Activated CD4-positive, alpha-beta memory T cell treated with anti-CD3 and anti-CD28 coated beads, Interleukin-2, amount 10 ng/mL, durations not matched to agents 7 days and 5 days (primary cell): ENCODE results near the gene SMYD2. TPM values are rescaled to one million over a fixed set of nuclear protein-coding genes. Genes with fewer than 3 reads are reported as not detected.
"Not testable (repeated sequence)": the region's sequence is repeated elsewhere in the genome, so short reads cannot be mapped to it uniquely, and the experiment has no call there.

Experiments
- CTCF ChIA-PET: fragments of 350-600 bp; sonication (Branson Sonifier 250); formaldehyde crosslinking; loops from one replicate; lab custom pipeline; 2021; ENCODE audit warnings: antibody characterized with exemption, inconsistent platforms; lab: Charles Lee
- POLR2A ChIA-PET: fragments of 350-600 bp; sonication (Branson Sonifier 250); formaldehyde crosslinking; loops from one replicate; lab custom pipeline; 2021; ENCODE audit warnings: antibody characterized with exemption; lab: Charles Lee
- DNase-seq: peaks from one replicate; pipeline ENCODE4 v3.0.0-alpha.2; 2020
- H3K27ac Mint-ChIP-seq: one replicate; pipeline ENCODE4 v1.8.0; 2021; ENCODE audit warnings: mild to moderate bottlenecking, mixed read lengths
- H3K27me3 Mint-ChIP-seq: one replicate; pipeline ENCODE4 v1.8.0; 2021; ENCODE audit warnings: mixed read lengths
- H3K36me3 Mint-ChIP-seq: one replicate; pipeline ENCODE4 v1.8.0; 2021; ENCODE audit warnings: low read depth, mixed read lengths
- H3K4me1 Mint-ChIP-seq: one replicate; pipeline ENCODE4 v1.8.0; 2021; ENCODE audit warnings: mixed read lengths
- H3K4me3 Mint-ChIP-seq: one replicate; pipeline ENCODE4 v1.8.0; 2021; ENCODE audit warnings: mild to moderate bottlenecking, mixed read lengths
- H3K9me3 Mint-ChIP-seq: one replicate; pipeline ENCODE4 v1.8.0; 2021; ENCODE audit warnings: mixed read lengths
- total RNA-seq, 2 experiments: library from RNA; stranded (reverse); gene quantifications; one replicate each; pipeline ENCODE4 v1.2.3, GENCODE V29; 2021

SMYD2 gene
- total RNA-seq, 2 experiments from 2014 or later = 33.8 to 34.9 TPM

- Mint-ChIP-seq H3K27me3 (peaks cover 72% of the 10 kb centered on the region), H3K27ac (no peak overlapping the region), H3K9me3 (no peaks in the 10 kb centered on the region), H3K36me3 (no peaks in the 10 kb centered on the region), H3K4me1 (peaks cover 33% of the 10 kb centered on the region), H3K4me3 (no peak overlapping the region)
- POLR2A ChIA-PET = no interaction called here
- DNase-seq = no peak
- CTCF ChIA-PET = interaction anchor here (2.6 to 9.6 kb wide), 4 partner anchors 7 to 71 kb away, joined by 20 to 390 read pairs (median 29); no protein-coding TSS in a partner anchor
Measured at GRCh38 chr1:214259353-214259977, 21.5 kb upstream of the SMYD2 start.

- peaks cover 69% of the 10 kb centered on the region for H3K27me3 Mint-ChIP-seq
- POLR2A ChIA-PET = interaction anchor here (1.0 to 2.1 kb wide), 4 partner anchors 16 to 70 kb away, joined by 3 to 18 read pairs (median 7); partner anchors contain the start of gene SMYD2
- CTCF ChIA-PET = interaction anchor here (0.6 to 9.6 kb wide), 35 partner anchors 9 to 344 kb away, joined by 3 to 390 read pairs (median 5); partner anchors contain the start of gene SMYD2
- no peak overlapping the region for H3K4me3 Mint-ChIP-seq
- no peaks in the 10 kb centered on the region for H3K9me3 Mint-ChIP-seq
- H3K27ac Mint-ChIP-seq = no peak overlapping the region
- H3K36me3 Mint-ChIP-seq = no peaks in the 10 kb centered on the region
- peaks cover 33% of the 10 kb centered on the region for H3K4me1 Mint-ChIP-seq
- DNase-seq = no peak
Measured at GRCh38 chr1:214260561-214261205, 20.3 kb upstream of the SMYD2 start.

- Mint-ChIP-seq H3K27ac (no peak overlapping the region), H3K9me3 (no peaks in the 10 kb centered on the region), H3K36me3 (no peaks in the 10 kb centered on the region), H3K4me3 (no peak overlapping the region), H3K27me3 (peaks cover 67% of the 10 kb centered on the region), H3K4me1 (peaks cover 33% of the 10 kb centered on the region)
- POLR2A ChIA-PET = interaction anchor here (0.6 to 2.1 kb wide), 6 partner anchors 17 to 196 kb away, joined by 3 to 18 read pairs (median 4); partner anchors contain the start of gene SMYD2
- DNase-seq = peak; percentile 85
- CTCF ChIA-PET = interaction anchor here (0.6 to 9.6 kb wide), 41 partner anchors 9 to 343 kb away, joined by 3 to 390 read pairs (median 5); partner anchors contain the start of gene SMYD2
Measured at GRCh38 chr1:214261206-214262123, 19.5 kb upstream of the SMYD2 start.

- Mint-ChIP-seq H3K27ac (no peak overlapping the region), H3K27me3 (peaks cover 52% of the 10 kb centered on the region), H3K4me1 (peaks cover 25% of the 10 kb centered on the region), H3K9me3 (no peaks in the 10 kb centered on the region), H3K4me3 (no peak overlapping the region), H3K36me3 (no peaks in the 10 kb centered on the region)
- DNase-seq = no peak
- ChIA-PET CTCF (interaction anchor here (9.6 kb wide), 1 partner anchor 66 kb away, joined by 390 read pairs; no protein-coding TSS in a partner anchor), POLR2A (no interaction called here)
Measured at GRCh38 chr1:214264196-214264595, 16.8 kb upstream of the SMYD2 start.

DNA sequence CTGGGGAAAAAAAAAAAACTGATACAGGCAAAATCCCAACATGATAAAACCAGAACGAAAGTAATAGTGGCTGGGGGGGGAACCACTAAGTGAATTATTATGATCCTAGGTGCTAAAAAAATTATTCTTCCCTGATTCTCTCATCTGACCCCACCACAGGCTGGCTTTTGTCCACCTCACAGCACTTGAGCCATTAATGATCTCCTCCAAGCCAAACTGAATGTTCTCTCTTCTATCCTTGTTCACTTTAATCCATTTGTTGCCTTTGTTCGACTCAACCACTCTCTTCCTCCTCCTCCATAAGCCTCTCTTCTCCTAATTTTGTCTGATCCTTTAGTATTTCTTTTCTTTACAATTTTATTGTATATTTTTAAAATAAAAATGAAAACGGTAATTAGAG, 16.0 kb upstream of the SMYD2 start:
- Mint-ChIP-seq H3K4me3 (no peak overlapping the region), H3K36me3 (no peaks in the 10 kb centered on the region), H3K27me3 (peaks cover 53% of the 10 kb centered on the region), H3K9me3 (no peaks in the 10 kb centered on the region), H3K27ac (no peak overlapping the region), H3K4me1 (peaks cover 17% of the 10 kb centered on the region)
- DNase-seq = no peak
- POLR2A ChIA-PET = no interaction called here
- CTCF ChIA-PET = interaction anchor here (9.6 kb wide), 1 partner anchor 65 kb away, joined by 390 read pairs; no protein-coding TSS in a partner anchor

GRCh38 chr1:214270097-214270650, 10.8 kb upstream of the SMYD2 start:
- no peaks in the 10 kb centered on the region for H3K36me3 Mint-ChIP-seq
- peaks cover 3% of the 10 kb centered on the region for H3K4me1 Mint-ChIP-seq
- ChIA-PET CTCF (interaction anchor here (1.6 to 5.3 kb wide), 3 partner anchors 9 to 60 kb away, joined by 5 to 57 read pairs (median 42); partner anchors contain the start of gene SMYD2), POLR2A (no interaction called here)
- H3K4me3 Mint-ChIP-seq = no peak overlapping the region
- H3K9me3 Mint-ChIP-seq = no peaks in the 10 kb centered on the region
- no peak for DNase-seq
- H3K27ac Mint-ChIP-seq = no peak overlapping the region
- H3K27me3 Mint-ChIP-seq = peaks cover 42% of the 10 kb centered on the region

GRCh38 chr1:214271174-214271858, 9.6 kb upstream of the SMYD2 start:
- Mint-ChIP-seq H3K4me1 (peaks cover 3% of the 10 kb centered on the region), H3K9me3 (no peaks in the 10 kb centered on the region), H3K36me3 (no peaks in the 10 kb centered on the region), H3K27me3 (peaks cover 37% of the 10 kb centered on the region), H3K4me3 (no peak overlapping the region), H3K27ac (no peak overlapping the region)
- ChIA-PET POLR2A (no interaction called here), CTCF (interaction anchor here (1.6 to 5.3 kb wide), 4 partner anchors 9 to 59 kb away, joined by 5 to 57 read pairs (median 24); partner anchors contain the start of gene SMYD2)
- no peak for DNase-seq

- H3K9me3 Mint-ChIP-seq = no peaks in the 10 kb centered on the region
- no peak overlapping the region for H3K4me3 Mint-ChIP-seq
- ChIA-PET CTCF (interaction anchor here (1.3 to 5.3 kb wide), 5 partner anchors 8 to 58 kb away, joined by 3 to 57 read pairs (median 6); partner anchors contain the start of gene SMYD2), POLR2A (no interaction called here)
- DNase-seq = no peak
- peaks cover 3% of the 10 kb centered on the region for H3K4me1 Mint-ChIP-seq
- no peaks in the 10 kb centered on the region for H3K36me3 Mint-ChIP-seq
- peaks cover 37% of the 10 kb centered on the region for H3K27me3 Mint-ChIP-seq
- no peak overlapping the region for H3K27ac Mint-ChIP-seq
Measured at GRCh38 chr1:214271995-214272731, 8.8 kb upstream of the SMYD2 start.

DNA sequence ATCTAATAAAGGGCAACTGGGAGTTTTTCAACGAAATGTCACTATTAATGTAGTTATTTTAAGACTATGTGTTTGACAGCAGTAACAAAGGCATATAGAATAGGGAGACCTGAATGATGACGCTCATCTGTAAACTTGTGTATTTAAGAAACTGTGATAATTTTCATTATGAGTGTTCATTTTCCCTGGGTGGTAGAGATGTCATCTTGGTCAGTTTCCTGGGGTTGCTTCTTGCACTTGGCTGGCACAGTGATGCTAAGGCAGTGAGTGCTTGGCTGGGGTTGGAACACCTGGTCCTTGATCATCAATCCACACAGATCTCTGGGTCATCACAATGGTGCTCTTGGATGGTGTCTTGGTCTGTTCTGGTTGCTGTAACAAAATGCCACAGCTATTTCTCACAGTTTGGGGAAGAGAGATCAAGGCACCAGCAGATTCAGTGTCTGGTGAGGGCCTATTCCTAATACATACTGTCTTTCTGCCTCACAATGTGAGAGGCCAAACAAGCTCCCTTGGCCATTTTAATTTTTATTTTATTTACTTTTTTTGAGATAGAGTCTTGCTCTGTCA, 7.9 kb upstream of the SMYD2 start:
- H3K4me3 Mint-ChIP-seq = no peak overlapping the region
- POLR2A ChIA-PET = no interaction called here

DNA sequence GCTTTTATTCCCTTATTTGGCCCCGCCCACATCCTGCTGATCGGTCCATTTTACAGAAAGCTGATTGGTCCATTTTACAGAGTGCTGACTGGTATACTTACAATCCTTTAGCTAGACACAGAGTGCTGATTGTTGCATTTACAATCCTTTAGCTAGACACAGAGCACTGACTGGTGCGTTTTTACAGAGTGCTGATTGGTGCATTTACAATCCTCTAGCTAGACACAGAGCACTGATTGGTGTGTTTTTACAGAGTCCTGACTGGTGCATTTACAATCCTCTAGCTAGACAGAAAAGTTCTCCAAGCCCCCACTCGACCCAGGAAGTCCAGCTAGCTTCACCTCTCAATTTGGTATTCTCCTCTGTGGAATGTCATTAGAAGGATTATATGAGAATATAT, 5.3 kb upstream of the SMYD2 start:
- POLR2A ChIA-PET, H3K9me3 Mint-ChIP-seq, H3K36me3 Mint-ChIP-seq, DNase-seq, H3K4me3 Mint-ChIP-seq, H3K27ac Mint-ChIP-seq: not testable (repeated sequence)
- Mint-ChIP-seq H3K27me3 (peaks cover 20% of the 10 kb centered on the region), H3K4me1 (peaks cover 17% of the 10 kb centered on the region)
- CTCF ChIA-PET = interaction anchor here (1.1 to 4.7 kb wide), 4 partner anchors 14 to 56 kb away, joined by 3 to 33 read pairs (median 11); no protein-coding TSS in a partner anchor

More for the DNA sequence above, 7.9 kb upstream of the SMYD2 start:
- peaks cover 33% of the 10 kb centered on the region for H3K27me3 Mint-ChIP-seq
- no peaks in the 10 kb centered on the region for H3K9me3 Mint-ChIP-seq
- H3K4me1 Mint-ChIP-seq = peaks cover 3% of the 10 kb centered on the region
- no peak for DNase-seq
- CTCF ChIA-PET = interaction anchor here (1.1 to 5.3 kb wide), 5 partner anchors 12 to 57 kb away, joined by 3 to 57 read pairs (median 6); no protein-coding TSS in a partner anchor
- no peak overlapping the region for H3K27ac Mint-ChIP-seq
- no peaks in the 10 kb centered on the region for H3K36me3 Mint-ChIP-seq

DNA sequence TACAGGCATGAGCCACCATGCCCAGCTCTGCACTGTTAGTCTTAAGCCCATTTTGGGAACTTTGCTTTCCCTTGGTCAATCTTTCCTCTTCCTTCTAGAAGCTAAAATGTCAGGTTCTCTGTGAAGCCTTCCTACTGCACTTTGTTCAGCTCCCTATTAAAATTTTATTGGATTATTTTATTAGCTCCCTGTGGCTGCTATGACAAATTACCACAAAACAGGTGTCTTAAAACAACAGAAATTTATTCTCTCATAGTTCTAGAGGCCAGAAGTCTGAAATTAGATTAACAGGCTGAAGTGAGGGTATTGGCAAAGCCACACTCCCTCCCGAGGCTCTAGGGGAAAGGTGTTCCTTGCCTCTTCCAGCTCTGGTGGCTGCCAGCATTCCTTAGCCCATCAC, 4.2 kb upstream of the SMYD2 start:
- H3K4me1 Mint-ChIP-seq = peaks cover 18% of the 10 kb centered on the region
- H3K27me3 Mint-ChIP-seq = peaks cover 13% of the 10 kb centered on the region
- H3K27ac Mint-ChIP-seq = no peak overlapping the region
- DNase-seq = no peak
- H3K4me3 Mint-ChIP-seq = no peak overlapping the region
- no peaks in the 10 kb centered on the region for H3K9me3 Mint-ChIP-seq
- ChIA-PET POLR2A (no interaction called here), CTCF (interaction anchor here (2.6 to 4.7 kb wide), 3 partner anchors 16 to 55 kb away, joined by 10 to 33 read pairs (median 12); no protein-coding TSS in a partner anchor)
- H3K36me3 Mint-ChIP-seq = no peaks in the 10 kb centered on the region
